CD4-positive, alpha-beta T cell treated with Interleukin-12 subunit alpha and Interleukin-12 subunit beta, for 1 hour (primary cell): ENCODE measurements around the gene MMEL1.
"Not testable (repeated sequence)": the region's sequence is repeated elsewhere in the genome, so short reads cannot be mapped to it uniquely, and the experiment has no call there.

Source experiments
- DNase-seq: peaks from one replicate; pipeline ENCODE4 v3.0.0-alpha.2; 2020

The MMEL1 gene

DNA sequence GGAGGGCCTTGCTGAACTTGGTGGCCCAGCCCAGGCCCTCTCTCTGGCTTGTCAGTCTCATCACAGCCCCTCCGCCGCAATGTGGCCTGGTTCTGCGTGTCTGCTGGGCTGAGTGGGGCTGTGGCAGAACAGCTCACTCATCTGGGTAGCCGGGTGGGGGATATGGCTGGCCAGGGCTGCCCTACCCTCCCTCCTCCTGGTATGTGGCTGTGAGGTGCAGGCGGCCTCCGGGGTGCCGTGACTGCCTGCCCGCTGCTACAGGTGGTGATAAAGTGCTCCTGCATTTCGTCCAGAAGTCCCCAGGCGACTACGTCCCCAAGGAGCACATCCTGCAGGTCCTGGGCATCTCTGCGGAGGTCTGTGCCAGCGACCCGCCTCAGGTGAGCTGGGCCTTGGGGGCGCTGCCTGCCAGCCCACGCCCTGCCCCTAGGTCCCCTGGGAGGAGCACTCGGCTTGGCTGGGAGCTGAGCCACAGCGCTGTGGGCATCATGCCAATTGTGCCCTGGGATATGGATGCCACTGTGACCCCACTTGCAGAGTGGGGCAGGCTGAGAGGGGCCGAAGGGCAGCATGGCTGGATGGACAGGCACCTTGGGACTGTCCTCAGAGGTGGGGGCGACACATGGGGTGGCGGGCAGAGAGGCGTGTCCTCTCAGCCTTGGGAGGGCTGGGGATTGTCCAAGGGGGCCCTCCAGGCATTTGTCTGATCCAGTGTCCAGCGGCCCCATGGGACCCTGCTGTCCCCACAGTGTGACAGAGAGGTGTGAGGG, 44.0 kb downstream of the MMEL1 start:
- DNase-seq: no peak

DNA sequence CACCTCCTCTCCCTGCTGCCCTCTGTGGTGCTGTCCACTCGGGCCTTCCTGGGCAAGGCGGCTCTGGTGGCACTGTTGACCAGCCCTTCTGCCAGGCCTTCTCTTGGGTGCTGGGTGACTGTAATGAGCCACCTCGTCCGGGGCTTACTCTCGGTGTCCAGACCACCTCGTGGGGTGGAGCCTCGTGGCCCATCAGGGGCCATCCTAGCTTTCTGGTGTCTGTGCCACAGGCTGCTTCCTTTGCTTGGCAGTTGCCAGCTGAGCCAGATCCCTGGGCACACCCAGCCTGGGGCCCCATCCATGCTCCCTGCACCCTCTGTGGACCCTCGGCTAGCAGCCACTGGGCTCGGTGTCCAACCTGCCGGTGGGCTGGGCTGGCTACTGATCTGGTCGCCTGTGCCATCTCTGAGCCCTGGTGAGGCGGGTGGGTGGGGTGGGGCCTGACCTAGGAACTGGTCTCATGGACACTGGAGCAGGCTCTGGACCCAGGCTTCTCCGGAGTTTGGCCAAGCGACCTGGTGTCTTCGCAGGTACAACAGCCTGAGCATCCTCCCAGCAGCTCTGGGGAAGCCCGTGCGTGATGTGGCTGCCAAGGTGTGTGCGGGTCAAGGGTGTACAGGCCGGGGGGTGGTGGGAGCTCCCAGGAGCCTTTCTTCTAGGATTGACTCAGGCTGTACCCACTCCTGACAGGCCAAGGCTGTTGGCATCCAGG, 44.8 kb downstream of the MMEL1 start:
- no peak for DNase-seq

DNA sequence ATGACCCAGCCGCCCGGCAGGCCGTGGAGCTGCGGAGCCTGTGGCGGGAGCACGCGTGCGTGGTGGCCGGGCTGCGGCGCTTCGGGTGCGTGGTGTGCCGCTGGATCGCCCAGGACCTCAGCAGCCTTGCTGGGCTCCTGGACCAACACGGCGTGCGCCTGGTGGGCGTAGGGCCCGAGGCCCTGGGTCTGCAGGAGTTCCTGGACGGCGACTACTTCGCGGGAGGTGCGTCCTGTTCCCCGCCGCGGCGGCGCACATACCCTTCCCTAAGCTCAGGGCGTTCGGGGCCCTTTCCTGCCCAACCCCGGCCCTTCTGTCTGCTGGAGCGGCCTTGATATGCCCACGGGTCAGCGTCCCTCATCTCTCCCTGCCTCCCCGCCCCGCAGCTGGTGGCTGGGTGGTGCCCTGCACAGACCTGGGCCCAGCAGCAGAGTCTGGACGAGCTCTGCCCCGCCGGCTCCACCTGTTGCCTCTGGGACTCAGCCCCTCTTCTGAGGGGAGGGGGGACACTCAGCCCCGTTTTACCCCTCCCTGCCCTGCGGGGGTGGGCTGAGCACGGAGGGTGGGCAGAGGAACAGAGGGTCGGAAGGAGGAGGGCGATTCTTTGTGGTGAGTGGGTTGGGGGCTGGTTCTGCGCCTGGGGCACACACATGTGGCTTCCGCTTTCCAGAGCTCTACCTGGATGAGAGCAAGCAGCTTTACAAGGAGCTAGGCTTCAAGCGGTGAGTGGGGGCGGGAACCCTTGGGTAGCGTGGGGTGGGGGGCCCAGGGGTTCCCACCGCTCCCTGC, 45.6 kb downstream of the MMEL1 start:
- DNase-seq: no peak

DNA sequence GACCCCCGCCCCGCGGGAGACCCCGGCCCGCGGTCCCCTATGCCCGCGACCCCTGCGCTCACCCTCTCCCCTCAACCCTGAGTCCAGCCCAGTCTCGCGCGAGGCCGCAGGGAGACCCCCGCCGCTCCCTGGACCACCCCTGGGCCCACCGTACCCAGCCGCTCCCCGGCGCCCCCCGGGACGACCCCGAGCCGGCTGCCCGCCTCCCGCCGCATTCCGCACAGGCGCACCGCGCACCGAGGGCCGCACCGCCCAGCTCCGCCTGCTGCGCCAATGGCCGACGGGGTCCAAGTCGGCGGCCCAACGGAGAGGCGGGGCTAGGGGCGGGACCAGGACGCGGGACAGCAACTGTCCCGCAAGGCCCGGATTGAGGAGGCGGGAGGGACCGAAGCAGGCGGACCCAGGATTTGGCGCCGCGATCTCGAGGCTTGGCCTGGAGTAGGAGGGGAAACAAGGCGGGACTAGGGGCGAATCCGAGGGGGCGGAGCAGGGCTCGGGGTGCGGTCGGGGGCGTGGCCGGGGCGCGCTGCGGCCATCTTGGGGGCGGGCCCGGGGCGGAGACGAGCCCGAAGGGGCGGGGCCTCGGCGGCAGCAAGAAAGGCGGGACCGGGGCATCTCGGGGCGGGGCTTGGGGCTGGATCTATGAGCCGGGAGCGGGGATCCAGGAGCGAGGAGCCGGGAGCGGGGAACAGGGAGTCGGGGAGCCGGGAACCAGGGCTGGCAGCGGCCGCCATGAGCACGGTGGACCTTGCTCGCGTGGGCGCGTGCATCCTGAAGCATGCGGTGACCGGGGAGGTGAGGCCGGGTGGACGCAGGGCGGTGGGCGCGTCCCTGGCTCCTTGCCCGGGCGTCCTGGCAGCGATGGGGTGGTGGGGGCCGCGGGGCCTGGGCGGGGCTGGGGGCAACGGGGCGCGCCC, 46.4 kb downstream of the MMEL1 start, which contains the start of gene PRXL2B:
PRXL2B (plus strand) TSS at position 624 of the 917 bp plus-strand sequence; CDS start at position 733, 109 bp downstream.
- DNase-seq: peak; percentile 97

DNA sequence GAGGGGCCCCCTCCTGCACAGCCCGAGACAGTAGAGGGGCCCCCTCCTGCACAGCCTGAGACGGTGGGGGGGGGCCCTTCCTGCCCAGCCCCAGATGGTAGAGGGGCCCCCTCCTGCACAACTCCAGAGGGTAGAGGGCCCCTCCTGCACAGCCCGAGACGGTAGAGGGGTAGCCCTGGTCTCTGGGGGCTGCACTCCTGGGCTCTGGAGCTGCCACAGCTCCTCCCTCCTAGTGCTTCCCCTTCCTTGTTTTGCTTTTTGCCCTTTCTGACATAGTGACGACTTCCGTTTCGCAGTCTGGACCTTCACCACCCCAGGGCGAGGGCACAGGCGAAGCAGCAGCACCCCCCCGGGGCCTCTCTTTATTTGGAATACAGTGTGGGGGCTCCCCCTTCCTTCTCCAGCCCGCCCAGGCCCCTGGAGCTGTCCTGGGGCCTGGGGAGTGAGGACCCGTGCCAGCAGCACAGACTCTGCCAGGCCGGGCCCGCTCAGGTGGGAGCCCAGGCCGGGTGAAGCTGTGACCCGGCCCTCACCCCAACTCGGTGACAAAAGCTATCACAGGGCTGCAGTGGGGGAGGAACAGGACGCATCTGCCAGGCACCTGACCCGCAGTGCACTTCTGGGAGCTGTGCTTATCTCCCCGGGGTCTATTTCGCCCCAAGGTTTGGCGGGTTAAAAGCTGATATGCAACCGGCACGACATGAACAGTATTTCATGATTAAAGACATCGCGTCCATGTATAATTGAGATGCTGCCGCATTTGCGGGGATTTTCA, 47.3 kb downstream of the MMEL1 start:
- DNase-seq: peak; percentile 85

DNA sequence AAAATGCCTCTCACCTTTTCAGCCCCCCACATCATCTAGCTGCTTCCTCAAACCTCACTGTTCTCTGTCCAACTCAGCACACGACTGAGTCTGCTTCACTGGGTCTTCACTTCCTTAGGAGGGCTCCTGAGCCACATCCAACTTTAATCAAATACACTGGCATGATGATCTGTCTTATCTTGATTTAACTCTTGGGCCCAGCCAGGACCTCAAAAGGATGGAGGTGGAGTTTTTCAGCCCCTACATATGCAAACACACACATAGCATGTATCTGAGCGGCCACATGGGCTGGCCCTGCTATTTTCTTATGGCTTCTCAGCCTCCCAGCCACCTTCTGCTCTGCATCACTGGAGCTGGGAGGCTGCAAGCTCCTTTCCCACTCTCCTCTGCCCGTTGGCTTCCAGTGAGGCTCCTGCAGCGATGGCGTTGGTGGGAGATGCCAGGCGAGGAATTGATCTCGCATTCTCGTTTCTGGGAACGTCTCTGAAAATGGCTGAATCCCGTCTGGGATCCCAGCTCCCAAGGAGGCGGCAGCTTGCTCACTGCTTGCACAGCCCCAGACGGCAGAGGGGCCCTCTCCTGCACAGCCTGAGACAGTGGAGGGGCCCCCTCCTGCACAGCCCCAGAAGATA, 48.0 kb downstream of the MMEL1 start:
- DNase-seq: no peak

DNA sequence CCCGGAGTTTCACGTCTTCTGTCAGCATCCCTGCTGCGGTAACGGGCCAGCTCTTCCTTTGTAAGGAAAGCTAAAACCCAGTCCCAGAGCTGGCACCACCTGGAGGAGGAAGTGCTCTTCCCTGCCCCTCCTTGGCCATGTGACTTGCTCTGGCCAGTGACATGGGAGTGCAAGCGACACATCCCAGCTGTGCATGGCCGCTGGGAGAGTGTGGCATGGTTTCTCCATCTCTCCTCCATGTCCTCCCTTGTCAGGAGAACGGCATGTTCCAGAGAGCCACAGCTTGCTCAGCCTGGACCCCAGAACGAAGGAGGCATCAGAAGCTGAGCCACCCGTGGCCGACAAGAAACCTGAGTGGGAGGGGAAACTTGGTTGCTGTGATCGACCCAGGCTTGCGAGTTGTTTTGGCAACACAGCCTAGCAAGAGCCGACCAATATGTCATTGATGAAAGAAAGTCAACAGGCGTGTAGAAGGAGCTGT, 48.9 kb downstream of the MMEL1 start:
- peak; percentile 73 for DNase-seq

DNA sequence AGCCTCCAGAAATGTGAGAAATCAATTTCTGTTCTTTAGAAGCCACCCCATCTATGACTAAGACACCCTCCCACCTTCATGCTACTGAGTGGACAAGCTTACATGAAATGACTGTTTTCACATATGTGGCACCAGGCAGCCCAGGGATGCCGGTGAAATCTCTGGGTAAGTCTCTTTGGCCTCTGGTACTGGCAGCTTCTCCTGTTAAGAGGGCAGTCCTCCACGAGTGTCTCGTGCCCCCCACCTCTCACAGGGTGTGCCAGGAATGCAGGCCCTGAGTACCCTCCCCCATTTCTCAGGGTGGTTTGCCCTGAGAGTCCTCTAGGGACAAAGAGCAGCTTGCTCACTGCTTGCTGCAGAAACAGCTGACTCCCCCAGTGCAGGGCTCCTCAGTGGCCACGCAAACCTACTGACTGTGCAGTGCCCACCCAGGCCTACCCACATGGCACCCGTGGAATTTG, 49.5 kb downstream of the MMEL1 start:
- DNase-seq: no peak

DNA sequence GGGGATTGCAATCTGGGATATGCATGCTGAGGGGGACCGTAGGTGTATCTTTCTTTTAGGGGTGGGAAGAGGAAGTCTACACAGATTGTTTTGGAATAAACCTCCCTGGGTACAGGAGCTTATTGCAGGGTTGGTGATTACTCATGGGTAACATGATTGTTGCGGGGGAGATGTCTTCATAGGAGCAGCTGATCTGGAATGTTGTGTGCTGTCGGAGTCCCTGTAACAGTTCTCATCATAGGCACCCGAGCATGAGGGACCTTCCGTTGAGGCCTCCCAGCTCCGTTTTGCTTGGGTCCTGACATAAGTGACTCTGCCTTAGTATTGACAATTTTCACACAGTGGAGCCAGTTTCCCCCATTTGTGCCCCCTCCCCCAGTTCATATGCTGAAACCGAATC, 50.4 kb downstream of the MMEL1 start:
- no peak for DNase-seq

DNA sequence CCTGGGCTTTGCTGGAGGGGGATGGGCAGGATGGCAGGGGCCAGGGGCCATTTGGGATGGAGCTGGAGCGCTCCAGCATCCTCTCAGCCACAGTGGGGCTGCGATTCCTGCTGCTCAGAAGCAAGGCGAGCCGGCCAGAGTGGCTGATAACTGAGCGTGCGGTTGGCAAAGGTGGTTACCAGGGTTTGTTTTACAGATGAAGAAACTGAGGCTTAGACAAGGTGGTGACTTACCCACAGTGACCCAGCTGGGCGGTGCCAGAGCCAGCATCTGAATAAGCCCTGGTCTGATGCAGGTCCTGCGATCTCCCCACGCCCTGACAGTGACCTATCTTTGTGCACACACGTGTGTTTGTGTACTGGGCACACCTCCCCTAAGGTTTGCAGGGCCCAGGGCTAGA, 52.1 kb downstream of the MMEL1 start:
- no peak for DNase-seq

DNA sequence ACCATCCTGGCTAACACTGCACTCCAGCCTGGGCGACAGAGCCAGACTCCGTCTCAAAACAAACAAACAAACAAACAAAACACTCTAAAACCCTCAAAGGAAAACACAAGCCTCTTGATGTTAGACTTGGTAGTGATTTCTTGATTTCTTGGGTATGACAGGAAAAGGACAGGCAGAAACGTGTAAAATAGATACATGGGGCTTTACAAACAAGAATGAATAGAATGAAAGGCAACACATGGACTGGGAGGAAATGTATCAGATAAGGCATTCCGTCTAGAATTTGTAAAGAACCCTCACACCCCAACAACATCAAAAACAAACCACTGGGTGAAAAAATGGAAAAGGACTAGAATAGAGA, 54.1 kb downstream of the MMEL1 start:
- DNase-seq: peak; percentile 24

DNA sequence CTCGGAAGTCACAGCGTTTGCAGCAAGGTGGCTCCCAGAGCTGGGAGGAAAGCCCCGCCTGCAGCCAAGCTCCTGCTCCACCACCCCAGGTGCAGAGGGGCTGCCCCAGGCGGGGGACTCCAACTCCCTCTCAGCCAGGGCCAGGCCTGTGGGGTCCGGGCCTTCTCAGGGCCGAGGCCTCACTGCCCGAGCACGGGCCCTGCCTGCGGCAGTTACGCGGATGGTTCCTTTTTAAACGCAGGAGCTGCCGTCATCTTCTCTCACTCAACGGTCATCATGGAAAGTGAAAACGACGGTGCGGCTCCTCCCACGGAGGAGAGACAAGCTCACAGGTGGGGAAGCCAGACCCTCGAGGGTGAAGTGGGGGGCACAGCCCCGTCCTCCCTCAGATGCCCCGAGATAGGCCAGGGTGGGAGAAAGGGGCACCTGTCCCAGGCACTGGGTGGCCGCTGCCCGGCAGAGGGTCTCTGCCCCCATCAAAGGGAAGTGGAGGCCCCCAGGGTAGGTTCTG, 55.2 kb downstream of the MMEL1 start:
- DNase-seq: peak; percentile 69

DNA sequence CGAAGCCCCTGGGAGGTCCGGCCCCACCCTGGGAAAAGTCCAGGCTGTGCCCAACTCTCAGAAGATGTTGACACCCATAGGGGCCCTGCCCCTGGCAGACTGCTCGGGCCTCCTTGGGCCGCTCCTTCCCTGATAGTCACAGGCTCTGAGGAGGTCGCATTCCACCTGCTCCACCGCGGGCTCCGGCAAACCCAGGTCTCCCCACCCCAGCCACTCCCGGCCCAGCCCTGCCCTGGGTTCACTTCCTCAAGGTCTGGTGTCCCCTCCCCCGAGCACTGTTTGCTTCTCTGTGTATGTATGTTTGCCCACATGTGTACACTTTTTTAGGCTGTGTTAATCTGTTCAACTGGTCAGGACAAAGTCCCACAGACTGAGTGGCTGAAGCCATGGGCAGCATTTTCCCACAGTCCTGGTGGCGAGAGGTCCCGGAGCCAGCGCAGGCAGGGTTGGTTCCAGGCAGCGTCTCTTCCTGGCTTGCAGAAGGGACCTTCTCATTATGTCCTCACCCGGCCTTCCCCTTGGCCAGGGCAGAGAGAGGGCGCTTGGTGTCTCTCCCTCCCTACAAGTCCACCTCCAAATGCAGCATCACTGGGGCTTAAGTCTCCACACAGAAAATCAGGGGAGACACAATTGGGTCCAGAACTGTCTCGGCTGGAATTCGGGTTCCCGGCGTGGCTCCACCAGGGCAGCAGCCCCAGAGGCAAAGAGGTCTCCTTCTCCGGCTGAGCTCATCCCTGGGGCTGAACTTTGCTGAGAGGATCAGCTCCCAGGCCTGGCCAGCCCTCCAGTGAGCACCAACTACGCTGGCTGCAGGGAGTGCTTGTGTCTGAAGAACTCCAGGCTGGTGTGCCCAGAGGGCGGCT, 56.8 kb downstream of the MMEL1 start:
- DNase-seq: no peak

DNA sequence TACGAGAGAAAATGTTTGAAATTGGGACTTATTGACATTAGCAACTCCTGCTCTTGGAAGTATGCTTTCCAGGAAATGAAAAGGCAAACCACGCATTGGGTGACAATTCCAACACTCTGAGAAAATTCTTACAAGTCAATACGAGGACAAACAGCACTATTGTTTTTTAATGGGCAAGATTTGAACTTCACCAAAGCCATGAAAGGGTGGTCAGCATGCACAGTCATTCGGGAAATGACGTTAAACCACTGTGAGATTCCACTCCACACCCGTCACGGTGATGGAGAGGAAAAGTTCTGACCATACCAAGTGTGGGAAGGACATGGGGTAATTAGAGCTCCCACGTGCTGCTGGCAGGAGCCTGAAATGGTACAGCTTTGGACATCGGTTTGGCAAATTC, 58.5 kb downstream of the MMEL1 start:
- DNase-seq: no peak

DNA sequence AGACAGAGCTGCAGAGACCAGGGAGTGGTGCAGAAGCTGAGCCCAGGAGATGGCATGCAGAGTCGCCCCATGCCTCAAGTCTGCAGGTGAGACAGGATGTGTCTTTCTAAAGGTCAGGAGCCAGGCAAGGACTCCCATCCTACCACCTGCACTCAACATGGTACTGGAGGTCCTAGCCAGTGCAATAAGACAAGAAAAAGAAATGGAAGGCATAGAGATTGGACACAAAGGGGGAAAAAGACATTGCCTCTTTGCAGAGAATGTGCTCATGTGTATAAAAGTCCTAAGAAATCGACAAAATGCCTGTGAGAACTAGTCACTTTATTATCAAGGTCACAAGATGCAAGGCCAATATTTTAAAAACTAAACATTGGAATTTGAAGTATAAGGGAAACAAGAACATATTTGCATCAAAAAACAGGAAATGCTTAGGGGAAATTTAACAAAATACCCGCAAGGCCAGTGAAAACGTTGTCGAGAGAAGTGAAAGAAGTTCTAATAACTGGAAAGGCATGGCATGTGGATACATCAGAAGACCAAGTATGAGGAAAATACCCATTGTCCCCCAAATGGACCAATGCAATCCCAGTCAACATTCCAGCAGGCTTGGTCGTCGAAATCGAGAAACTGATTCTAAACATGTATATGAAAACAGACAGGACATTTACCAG, 59.4 kb downstream of the MMEL1 start:
- no peak for DNase-seq

DNA sequence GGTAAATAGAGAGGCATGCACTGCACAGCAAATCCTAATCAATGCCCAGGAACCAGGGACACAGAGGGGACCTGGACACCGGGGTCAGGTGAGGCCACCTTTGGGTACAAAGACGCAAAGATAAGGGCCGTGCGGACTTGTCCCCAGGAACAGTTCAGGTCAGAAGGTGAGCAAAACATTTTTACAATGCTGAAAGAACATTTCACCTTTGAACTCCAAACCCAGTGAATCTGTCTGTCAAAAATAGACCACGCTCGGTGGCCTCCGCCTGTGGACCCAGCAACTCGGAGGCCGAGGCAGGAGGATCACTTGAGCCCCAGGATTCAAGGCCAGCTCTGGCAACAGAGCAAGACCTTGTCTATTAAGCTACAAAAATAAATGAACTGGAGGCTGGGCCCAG, 61.5 kb downstream of the MMEL1 start:
- DNase-seq: no peak

DNA sequence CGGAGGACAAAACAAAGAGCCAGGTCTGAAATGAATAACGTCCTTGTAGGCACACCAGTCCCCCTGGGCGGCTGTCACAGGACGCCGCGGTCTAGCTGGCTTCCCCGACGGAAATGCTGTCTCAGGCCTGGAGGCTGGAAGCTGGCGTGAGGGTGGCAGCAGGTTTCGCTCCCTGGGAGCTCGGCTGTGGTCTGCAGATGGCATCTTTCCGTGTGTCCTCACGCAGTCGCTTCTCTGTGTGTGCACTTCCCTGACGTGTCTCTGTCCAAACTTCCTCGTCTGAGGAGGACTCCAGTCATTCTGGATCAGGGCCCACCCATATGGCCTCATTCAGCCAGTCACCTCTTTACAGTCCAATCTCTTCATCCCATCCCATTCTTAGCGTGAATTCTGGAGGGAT, 62.5 kb downstream of the MMEL1 start:
- no peak for DNase-seq

DNA sequence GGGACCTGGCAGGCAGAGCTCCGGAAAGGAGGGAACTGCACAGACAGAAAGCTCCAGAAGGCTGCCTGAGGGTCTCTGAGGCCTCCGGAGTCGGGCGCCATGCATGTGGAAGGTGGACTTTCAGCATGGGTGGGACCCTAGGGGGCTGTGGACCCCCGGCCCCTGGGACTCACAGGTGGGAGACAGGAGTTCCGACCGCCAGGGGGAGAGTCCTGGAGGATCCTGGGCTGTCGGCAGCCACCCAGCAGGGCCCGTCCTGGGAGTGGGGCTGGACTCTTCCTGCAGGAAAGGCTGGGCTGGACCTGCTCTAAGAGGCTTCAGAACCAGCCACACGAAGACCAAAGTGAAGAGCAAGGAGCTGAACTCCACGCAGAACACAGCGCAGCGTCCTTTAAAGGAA, 63.1 kb downstream of the MMEL1 start:
- not testable (repeated sequence) for DNase-seq

DNA sequence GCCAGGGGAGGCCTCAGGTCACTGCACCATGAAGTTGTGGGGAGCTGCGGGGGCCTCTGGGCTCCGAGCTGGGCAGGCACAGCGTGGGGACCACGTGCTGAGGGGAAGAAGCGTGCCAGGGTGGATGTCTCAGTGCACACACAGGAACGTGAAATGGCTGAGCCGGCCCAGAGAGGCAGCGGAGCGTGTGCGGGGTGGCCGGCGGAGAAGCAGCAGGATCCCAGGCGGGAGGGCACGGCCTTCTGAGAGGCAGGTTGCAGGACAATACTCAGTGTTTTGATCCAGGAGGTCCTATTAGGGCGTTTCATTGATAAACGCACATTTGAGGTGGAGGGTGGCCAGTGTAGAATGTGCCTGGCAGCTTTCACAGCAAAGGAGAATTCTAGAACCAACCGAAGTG, 63.8 kb downstream of the MMEL1 start:
- DNase-seq: no peak
